HG03521 (cell line): Measurements from ENCODE around the gene AHI1.

Source experiments
- ATAC-seq: cut with Tn5 transposase; IDR thresholded peaks from one replicate; pipeline ENCODE4 v1.9.1; 2021; ENCODE audit warnings: mild to moderate bottlenecking, moderate library complexity; ENCODE audit not compliant: unreplicated experiment

Gene AHI1

GRCh38 chr6:135464634-135465033 is 32.9 kb downstream of the AHI1 start:
- ATAC-seq: no peak

GRCh38 chr6:135461208-135461607 is 36.3 kb downstream of the AHI1 start:
- no peak for ATAC-seq

- no peak for ATAC-seq
Measured at GRCh38 chr6:135458051-135458450, 39.5 kb downstream of the AHI1 start.

GRCh38 chr6:135451617-135452190 is 45.8 kb downstream of the AHI1 start:
- ATAC-seq: no peak

- no peak for ATAC-seq
Measured at GRCh38 chr6:135449246-135449645, 48.3 kb downstream of the AHI1 start.

- ATAC-seq: peak; percentile 76
Measured at GRCh38 chr6:135440087-135440792, 57.3 kb downstream of the AHI1 start.

GRCh38 chr6:135439549-135439948 is 58.0 kb downstream of the AHI1 start:
- no peak for ATAC-seq

- ATAC-seq: no peak
Measured at GRCh38 chr6:135438907-135439535, 58.5 kb downstream of the AHI1 start.

- ATAC-seq: no peak
Measured at GRCh38 chr6:135434991-135435390, 62.5 kb downstream of the AHI1 start.

GRCh38 chr6:135434095-135434494 is 63.4 kb downstream of the AHI1 start:
- no peak for ATAC-seq

GRCh38 chr6:135428078-135428477 is 69.5 kb downstream of the AHI1 start:
- no peak for ATAC-seq

GRCh38 chr6:135426833-135427232 is 70.7 kb downstream of the AHI1 start:
- ATAC-seq: no peak

- ATAC-seq: no peak
Measured at GRCh38 chr6:135424385-135424784, 73.2 kb downstream of the AHI1 start.

GRCh38 chr6:135423649-135424128 is 73.9 kb downstream of the AHI1 start:
- peak; percentile 70 for ATAC-seq

GRCh38 chr6:135419162-135419561 is 78.4 kb downstream of the AHI1 start:
- no peak for ATAC-seq

- no peak for ATAC-seq
Measured at GRCh38 chr6:135418040-135418760, 79.3 kb downstream of the AHI1 start.

GRCh38 chr6:135412761-135413160 is 84.8 kb downstream of the AHI1 start:
- ATAC-seq: no peak

GRCh38 chr6:135411849-135412248 is 85.7 kb downstream of the AHI1 start:
- no peak for ATAC-seq

GRCh38 chr6:135411339-135411738 is 86.2 kb downstream of the AHI1 start:
- no peak for ATAC-seq

- ATAC-seq: no peak
Measured at GRCh38 chr6:135410856-135411255, 86.7 kb downstream of the AHI1 start.

- ATAC-seq: no peak
Measured at GRCh38 chr6:135403584-135403983, 94.0 kb downstream of the AHI1 start.

GRCh38 chr6:135402311-135402710 is 95.2 kb downstream of the AHI1 start:
- ATAC-seq: no peak
